ENCODE data around the gene LHB.

The LHB gene

GRCh38 chr19:49006905-49007304 lies 10.0 kb downstream of the LHB start:
- DNase-seq: no peak

- DNase-seq: no peak
These were observed 11.8 kb downstream of the LHB start for GRCh38 chr19:49004964-49005614.

GRCh38 chr19:49004133-49004532 lies 12.8 kb downstream of the LHB start:
- DNase-seq: no peak

DNA sequence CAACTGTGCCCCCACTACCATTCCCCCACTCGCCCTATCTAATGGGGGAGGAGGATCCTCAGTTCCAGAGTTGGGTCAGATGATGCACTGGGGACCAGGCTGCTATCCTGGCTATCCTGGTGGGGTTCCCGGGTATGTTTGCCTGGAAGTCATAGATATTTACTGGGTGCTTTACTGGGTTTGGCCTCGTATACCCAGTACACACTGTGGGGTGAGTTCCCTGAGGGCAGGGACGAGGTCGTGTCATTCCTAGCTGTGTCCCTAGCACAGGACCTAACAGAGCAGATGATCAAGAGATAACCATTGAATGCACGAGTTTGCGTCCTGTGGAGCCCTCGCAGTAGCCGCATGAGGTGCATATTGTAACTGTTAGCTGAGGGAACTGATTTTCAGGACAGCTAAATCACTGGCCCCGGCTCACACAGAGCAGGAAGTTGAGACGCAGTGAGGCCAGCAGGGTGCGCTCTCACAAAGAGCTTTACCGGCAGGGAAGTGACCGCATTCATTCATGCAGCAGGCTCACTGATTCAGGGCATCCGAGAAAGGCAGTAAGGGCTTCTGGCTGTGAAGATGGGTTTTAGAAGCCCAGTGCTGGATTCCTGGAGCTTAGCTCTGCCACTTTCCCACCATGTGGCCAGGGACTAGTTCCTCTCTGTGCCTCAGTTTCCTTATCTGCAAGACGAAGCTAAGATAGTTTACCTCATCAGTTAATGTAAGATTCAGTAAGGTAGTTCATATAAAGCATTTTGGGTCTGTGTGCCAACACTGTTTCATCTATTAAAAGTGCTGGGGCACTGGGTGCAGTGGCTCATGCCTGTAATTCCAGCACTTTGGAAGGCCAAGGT lies 17.2 kb downstream of the LHB start:
- DNase-seq: peak; percentile 69

DNA sequence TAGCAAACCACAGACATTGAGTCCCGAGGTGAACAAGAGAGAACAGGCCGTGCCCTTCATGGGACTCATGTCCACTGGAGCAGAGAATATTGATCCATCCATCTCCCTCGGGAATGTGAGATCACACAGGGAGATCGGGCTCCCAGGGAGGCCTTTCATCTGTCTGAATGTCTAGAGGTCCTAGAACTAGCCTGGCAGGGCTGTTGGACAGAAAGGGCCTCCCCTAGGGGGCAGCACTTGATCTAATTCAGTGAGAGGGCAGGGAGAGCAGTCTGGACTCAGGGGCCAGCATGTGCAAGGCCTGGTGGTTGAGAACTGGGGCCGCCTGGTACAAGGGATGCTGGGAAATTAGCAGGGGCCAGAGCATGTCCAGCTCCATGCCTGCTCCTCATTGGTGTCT lies 18.9 kb downstream of the LHB start:
- peak; percentile 46 for DNase-seq

- no peak for DNase-seq
These were observed 22.9 kb downstream of the LHB start for GRCh38 chr19:48994035-48994386.

GRCh38 chr19:48993175-48994034 lies 23.5 kb downstream of the LHB start, which contains the start of the genes GYS1 and RUVBL2:
TSS of gene GYS1 (minus strand) at chr19:48993309. CDS start at chr19:48993112, 197 bp downstream.
TSS of gene RUVBL2 (plus strand) at chr19:48993887. CDS start at chr19:48993912, 25 bp downstream.
- DNase-seq: peak; percentile 99

GRCh38 chr19:48992581-48993174 lies 24.2 kb downstream of the LHB start:
- DNase-seq: no peak

DNA sequence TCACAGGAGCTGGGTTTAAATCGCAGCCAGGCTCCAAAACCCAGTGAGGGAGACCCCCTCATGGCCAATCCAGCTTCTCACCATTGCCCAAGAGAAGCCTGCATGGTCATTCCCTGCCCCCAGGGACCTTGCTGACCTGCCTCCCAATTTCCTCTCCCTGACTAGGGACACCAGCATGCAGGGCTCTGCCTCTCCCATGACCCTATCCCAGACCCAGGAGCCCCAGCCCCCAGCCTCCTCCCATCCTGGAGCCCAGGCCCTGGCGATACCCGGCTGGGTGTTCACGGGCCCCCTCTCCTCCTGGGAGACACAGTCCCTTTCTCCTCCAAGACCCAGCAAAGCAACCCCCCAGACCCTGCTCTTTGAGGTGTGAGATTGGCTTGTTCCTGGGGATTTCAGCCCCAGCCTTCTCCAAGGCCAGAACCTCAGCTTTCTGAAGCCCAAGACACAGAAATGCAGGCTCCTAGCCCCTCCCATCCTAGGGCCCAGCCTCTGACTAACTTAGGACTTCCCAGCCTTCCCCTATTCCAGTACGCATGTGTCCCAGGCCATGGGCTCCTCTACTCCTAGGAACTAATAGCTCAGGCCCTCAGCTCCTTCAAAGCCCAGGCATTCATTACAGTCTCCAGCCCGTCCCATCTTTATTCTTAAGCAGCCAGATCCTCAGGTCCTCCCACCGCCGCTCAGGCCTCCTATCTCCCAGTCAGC lies 24.9 kb downstream of the LHB start:
- DNase-seq: no peak

- DNase-seq: no peak
These were observed 25.8 kb downstream of the LHB start for GRCh38 chr19:48991011-48991609.

- no peak for DNase-seq
These were observed 26.5 kb downstream of the LHB start for GRCh38 chr19:48990400-48990799.

DNA sequence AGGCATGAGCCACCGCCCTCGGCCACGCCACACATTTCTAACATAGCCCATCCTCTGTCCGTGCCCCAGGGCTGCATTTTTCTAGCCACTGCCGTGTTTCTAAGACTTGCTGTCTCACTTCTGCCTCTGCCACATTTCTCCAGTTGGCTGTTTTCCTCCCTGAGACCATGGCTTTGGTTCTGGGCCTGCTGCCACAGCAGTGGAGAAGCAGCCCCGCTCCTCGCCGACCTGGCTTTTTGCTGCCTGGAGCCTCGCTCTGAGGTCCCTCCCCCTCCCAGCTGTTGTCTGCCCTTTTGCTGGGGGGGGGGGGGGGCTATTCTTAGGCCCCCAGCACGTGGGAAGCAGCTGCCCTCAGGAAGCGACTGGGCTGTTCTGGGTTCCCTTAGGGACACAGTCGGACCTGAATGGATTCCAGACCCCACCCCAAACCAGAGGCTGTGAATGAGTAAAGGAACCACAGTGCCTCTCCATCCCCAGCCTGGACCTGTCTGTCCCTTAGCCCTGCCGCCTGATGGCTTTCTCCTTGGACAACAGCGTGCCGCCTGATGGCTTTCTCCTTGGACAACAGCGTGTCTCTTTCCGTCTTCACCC lies 27.1 kb downstream of the LHB start:
- DNase-seq: no peak

- DNase-seq: no peak
These were observed 28.0 kb downstream of the LHB start for GRCh38 chr19:48988860-48989259.

- DNase-seq: no peak
These were observed 28.6 kb downstream of the LHB start for GRCh38 chr19:48988286-48988685.

GRCh38 chr19:48987323-48987722 lies 29.6 kb downstream of the LHB start:
- no peak for DNase-seq

- no peak for DNase-seq
These were observed 30.7 kb downstream of the LHB start for GRCh38 chr19:48986211-48986610.

DNA sequence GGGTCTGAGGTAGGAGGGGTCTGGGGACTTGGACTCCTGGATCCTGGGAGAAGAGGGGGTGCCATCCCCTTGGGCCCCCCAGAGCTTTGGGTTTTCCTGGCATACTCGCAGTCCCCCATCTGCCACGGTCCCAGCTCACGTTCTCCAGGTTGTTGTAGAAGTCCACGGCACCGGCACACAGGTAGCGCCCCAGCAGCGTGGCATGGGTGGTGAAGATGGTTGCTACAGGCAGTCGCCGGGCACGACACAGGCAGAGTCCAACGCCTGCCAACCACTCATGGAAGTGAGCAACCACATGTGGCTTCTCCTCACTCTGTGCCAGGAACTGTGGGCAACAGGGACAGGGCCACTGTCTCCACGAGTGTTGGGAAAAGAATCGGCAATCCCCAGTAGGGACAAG lies 31.2 kb downstream of the LHB start:
- DNase-seq: no peak

- DNase-seq: no peak
These were observed 34.6 kb downstream of the LHB start for GRCh38 chr19:48982280-48982679.

DNA sequence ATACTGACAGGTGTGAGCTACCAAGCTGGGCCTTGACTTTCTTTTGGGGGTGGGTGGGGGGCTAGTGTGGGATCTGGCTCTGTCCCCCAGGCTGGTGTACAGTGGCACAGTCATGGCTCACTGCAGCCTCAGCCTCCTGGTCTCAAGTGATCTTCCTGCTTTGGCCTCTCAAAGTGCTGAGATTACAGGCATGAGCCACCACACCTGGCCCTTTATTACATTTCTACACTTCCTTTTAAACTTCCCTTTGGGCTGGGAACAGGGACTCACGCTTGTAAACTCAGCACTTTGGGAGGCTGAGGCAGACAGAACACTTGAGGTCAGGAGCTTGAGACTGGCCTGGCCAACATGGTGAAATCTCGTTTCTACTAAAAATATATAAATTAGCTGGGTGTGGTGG lies 39.8 kb downstream of the LHB start:
- no peak for DNase-seq

- no peak for DNase-seq
These were observed 40.7 kb downstream of the LHB start for GRCh38 chr19:48975947-48976847.

Measured in stimulated activated CD4-positive, alpha-beta T cell treated with anti-CD3 and anti-CD28 coated beads, Interleukin-1b, Interleukin-23, amount 100 ng/mL, for 48 hours (primary cell).